GM19193 (cell line): Measurements from ENCODE around the gene MACROD2.

ENCODE experiments used
- POLR2A ChIP-seq: IDR thresholded peaks from 4 replicates; pipeline ENCODE4 v1.6.1; 2011; ENCODE audit not compliant: insufficient read depth, insufficient read length; ENCODE audit errors: extremely low read depth

Gene MACROD2

DNA sequence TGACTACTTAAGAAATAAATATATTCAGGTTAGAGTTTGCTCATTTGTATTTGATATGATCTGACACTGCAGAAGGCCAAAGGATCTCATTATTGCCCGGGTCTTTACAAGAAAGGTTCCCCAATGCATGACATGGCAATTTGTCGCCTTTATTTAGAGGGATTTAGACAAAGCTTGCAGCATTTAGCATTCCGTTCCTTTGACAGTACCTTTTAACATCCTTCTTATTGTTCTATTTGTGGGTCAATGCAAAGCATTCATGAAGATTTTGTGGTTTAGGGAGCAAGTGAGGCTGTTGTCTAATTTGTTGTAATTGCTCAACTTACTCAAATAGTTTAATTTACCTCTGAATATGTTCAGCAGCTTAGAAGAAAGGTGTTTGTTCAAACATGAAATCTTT is 572.9 kb downstream of the MACROD2 start:
- TF ChIP-seq POLR2A: no peak

DNA sequence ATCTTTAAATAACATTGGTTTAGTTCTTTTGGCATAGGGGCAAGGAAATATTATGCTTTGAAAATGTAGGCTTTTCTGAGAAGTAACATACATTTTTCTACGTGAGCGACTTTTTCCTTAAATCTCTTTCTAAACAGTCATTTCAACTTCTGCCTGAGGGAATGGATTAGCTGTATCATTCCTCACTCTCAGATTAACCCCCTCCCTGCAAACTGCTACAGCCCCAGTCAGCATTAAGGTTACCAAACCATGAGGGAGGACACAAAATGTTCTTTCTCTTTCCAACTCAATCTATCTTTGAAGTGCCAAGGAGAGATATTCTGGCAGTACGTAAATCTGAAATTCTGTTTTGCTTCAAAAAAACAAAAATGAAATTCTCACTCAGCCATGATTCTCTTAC is 573.4 kb downstream of the MACROD2 start:
- no peak for TF ChIP-seq POLR2A

DNA sequence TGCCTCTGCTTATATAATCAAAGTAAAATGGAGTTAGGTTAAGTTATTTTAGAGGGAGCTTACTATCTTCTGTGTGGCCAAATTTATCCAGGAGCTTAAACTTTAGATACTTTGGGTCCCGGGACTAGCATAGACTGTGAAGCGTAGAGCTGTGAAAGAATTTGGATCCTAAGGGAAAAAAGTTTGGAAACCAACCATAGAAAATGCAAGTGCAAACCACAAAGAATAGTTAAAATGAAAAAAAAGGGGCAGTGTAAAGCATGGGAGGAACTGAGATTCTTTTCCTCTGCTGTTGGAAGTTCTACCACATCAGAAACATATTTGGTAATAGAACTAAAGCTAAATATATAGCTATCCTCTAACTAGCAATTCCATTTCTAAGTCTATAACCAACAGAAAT is 574.3 kb downstream of the MACROD2 start:
- no peak for TF ChIP-seq POLR2A

DNA sequence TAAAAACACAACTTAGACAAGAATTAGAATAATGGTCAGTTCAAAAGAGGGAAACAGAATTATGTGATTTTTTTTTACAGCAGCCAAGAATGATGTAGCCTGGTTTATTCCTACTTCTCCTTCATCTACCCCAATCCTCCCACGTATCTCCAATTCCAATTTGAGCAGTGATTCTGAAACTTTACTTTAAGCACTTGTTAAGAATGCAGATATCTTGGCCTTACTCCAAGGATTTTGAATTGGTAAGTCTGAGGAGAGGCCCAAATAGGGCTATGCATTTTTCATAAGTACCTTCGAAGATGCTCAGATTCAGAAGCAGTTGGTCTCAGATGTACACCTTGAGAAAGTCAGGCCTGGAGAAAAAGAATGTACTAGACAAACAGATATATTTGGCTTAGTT is 575.5 kb downstream of the MACROD2 start:
- no peak for TF ChIP-seq POLR2A

DNA sequence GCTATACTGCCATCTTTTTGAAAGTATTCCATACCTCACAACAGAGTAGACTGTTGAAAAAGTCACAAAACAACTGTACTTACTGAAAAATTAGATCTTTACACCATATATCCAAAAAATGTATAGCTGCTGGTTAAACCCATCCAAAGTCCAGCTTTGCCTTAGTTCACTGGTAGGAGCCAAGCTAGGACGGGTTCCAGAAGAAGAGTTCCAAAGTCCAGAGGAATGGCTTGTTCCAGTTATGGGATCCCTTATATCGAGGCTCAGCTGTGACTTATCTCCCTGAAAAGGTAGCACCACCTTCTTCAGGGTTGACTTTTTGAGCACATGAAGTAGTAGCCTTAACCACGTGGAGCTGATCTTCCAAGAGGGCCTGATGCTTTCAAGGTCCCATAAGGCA is 578.4 kb downstream of the MACROD2 start:
- TF ChIP-seq POLR2A: no peak

DNA sequence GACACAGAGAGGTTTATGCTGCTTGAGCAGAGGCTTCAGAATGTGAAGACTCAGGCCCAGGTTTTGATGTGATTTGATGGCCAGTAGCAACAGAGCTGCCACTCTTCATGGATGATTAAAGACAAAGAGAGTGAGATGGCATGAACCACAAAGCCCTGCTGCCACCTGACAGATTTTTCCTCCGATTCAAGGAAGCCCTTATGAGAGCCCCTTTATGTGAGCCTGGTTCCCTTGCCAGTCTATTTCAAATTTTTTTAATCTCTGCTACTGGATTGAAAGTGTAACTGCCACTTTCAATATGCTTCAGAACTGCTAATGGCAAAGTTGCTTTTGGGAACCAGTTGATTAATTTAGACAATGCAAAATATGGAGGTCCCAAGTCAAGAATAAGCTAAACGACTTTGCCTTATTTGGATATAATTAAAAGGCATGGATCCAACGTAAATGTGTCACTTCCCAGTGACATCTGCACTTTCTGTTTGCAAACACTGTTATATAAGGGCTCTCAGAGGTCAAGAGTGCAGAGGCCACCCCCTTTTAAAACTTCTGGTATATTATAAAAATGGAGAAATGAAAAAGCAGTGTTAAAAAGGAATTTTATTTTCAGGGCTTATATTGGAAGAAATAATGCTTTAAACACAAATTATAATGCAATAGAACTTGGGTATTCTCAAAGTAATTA is 581.0 kb downstream of the MACROD2 start:
- TF ChIP-seq POLR2A: no peak

DNA sequence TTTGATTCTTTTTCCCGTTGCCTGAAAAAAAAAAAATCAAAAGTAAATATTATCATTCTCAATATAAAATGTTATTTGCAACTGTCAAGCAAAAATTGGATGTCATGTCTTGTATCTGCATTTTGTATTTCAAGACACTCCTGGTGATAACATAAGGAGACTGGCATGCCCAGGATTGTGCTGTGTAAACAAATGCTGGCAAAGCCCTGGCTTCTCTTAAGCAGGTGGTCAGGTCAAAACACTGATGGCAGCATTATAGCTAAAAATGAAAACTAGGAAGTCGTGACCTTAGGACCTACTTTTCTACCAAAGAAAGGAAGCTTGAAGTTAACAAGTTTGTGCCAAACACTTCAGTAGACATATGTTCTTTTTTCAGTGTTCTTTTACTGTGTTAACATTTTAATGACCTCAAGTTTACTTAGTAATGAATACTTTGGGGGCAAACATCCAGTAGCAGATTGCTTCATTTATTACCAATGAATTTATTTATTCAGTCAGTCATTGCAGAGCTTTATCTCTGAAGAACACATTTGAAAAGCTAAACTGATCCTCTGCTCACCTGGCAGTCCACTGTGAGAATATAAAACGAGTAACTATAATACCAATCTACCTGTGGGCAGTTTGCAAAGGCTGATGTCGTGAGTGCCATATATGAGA is 585.2 kb downstream of the MACROD2 start:
- TF ChIP-seq POLR2A: no peak

DNA sequence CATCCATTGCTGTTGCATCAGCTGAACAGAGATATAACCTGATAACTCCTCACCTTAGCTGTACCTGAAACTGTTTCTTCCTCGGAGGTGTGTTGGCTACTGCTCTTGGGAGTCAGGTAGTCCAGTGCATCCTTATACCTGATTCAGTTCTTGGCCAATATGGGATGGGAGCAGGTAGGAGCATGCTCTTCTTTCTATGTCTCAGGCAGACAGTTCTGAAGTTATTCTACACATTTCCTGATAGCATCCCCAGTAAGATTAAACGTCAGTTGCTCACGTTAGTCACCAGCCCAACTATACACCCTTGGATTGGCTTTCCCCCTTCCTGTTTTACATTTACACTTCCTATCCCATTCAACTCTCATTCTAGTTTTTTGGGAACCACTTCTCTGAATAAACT is 586.4 kb downstream of the MACROD2 start:
- no peak for TF ChIP-seq POLR2A

DNA sequence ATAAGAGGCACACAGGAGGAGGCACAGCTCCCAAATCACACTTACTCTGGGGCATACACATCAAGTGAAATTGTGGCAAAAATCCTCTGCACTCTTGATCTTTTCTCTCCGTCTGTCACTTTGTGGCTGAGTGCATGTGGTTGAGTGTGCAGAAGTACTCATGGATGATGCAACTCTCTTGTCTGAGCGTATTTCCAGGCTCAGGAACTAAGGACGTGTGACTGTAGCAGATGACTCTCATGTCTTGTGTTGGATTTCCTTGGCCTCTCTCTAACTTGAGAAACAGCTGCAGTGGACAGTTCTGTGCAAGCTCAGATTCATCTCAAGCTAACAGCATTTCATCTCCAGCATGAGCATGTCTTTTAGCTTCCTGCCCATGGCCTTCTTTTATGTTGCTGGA is 587.5 kb downstream of the MACROD2 start:
- TF ChIP-seq POLR2A: no peak

DNA sequence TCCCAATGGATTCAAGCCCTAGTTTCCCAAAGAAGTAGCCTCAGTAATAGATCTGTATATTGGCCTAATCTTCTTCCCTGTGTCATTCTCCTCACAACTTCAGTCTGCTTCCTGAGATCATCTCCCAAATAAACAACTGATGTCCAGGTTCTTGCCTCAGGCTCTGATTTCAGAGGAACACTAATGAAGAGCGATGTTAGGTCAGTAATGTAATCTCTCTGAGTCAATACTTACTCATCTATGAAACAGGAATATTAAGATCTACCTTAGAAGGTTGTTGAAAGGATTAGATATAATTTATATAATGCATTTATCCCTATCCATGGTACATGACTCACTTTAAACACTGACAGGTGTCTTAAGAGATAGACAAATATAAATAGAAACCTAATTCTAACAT is 588.1 kb downstream of the MACROD2 start:
- no peak for TF ChIP-seq POLR2A

DNA sequence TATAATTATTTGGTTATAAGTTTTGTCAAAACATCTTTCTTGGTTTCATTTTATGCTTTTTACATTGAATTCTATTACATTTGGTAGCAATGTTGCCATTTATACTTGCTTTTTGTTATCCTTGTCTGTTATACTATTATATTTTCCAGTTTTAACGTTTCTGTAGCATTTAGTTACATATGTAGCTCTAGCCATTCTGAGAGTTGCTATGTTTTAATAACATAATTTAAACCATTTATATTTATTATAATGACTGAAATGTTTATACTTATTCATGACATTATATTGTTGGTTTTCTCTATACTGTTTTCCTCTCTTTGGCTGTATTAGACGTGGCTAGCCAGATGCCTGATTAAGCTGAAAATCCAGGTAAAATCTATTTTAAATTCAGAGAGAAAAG is 594.1 kb downstream of the MACROD2 start:
- no peak for TF ChIP-seq POLR2A

DNA sequence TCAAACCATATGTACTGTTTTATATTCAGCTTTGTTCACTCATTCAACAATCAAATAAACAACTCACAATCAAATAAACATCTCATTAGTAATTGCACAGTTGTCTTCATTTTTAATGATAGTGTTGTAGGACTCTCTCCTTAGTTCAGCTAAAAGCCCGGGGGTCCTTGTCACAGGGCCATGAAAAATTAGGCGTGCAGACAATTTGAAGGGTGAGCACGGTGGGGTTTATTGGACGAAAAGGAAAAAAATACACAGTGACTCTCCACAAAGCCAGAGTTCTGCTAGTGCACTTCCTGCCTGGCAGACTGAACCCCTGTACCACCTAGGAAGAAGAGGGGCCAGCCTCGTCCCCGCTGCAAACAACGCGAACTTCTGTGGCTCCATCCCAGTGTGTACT is 599.7 kb downstream of the MACROD2 start:
- TF ChIP-seq POLR2A: no peak

DNA sequence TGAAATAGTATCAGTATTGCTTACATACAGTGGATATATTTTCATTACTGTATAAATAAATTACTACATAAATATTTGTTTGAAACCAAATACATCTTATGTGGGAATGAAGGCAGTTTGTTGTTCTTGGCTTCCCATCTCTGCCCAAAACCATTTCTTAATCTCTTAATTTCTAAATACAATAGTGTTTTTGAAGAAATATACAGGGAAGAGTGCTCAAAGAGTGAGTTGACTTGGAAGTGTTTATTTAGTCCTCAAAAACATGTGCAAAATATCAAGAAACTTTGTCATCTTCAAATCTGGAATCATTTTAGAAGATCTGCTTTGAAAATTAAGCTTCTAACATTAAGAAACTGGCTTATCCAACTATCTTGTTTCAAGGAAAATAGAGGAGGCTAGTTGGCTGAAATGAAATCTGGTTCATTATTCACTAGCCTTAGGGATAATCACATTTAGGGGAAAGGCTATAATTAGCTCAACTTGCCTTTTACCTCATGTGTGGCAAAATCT is 601.9 kb downstream of the MACROD2 start:
- TF ChIP-seq POLR2A: no peak

DNA sequence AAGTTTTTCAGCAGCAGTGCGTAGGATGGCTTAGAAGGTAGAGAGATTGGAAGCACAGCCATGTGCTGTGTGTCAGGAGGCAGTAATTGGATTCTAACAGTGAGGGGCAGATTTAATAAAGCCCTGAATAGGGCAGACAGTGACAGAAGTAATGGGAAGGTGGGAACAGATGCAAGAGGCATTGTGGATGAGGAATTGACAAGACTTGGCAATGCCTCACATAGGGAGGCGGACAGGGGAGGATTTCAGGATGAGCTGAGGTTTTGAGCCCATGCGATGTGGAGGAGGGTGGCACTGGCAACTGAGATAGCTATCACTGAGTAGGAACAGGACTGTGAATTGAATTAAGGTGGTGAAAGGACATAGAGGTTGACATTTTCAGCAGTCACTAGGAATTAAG is 604.3 kb downstream of the MACROD2 start:
- no peak for TF ChIP-seq POLR2A

DNA sequence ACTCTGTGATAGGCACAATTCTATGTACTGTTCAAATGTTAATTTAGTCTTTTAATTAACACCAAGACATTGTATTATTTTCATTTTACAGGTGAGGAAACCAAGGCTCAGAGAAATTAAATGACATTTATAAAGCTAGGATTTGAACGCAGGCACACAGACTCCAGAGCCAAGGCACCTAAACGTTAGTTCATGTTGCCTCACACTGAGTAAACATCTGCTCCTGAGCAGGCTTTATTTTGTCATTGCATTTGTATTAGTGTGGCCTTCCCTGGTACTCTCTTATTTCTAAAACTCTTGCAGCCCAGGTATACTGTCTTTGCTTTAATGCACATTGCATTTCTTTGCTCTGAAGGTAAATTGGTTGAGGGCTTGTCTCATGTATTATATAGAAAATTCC is 605.2 kb downstream of the MACROD2 start:
- TF ChIP-seq POLR2A: no peak

DNA sequence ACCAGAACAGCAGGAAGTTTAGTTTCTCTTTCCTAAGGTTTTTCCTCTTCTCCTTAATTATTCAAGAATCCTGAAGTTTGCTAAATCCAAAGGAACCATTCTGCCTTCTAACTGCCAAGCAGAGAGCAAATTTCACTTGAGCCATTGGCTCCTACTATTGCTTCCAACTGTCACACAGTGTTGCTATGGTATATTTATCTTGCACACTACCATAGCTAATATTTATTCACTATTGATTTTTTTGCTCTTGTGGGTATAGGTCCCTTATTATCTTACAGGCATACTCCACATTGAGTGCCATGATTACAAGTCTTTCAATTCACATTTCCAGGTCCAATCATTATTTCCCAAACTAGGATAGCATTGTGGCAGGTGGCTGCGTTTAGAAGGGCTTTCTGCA is 608.8 kb downstream of the MACROD2 start:
- TF ChIP-seq POLR2A: no peak

DNA sequence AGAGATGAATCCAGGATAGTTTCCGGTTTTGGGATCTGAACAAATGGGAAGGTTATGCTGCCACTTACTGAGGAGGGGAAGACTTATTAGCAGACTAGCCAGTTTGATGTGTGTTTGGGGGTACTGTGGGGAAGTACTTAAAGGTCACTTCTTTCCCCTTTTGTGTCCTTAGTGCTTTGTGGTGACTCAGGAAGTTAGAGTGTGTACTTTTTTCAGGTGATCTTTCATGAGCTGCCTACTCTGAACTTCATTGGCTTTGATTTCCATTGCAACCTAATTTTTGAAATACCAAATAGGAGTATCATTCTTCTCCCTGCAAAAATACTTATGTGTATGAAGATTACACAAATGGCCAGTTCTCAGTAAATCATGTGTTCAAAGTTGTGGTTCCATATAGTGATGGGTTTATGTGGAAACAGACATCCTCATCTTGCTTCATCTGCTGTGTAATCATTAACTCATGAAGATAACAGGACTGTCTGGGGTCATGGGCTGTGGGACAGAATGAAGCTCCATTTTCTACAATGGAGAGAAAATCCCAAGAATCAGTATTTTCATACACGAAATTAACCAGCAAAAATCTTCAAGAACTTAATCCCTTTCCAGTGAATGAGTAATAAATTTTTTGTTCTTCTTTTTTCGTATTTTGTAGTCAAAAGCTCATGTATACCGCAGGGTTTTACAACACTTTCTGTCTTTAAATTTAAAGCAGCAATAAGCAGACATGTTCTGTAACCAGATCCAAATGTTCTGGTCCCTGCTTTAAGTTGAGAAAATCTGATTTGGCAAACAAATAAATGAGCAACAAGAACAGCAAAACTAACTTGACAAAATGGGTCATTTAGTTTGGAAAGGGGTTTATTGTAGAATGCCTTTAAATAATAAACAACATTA is 614.3 kb downstream of the MACROD2 start:
- TF ChIP-seq POLR2A: no peak

DNA sequence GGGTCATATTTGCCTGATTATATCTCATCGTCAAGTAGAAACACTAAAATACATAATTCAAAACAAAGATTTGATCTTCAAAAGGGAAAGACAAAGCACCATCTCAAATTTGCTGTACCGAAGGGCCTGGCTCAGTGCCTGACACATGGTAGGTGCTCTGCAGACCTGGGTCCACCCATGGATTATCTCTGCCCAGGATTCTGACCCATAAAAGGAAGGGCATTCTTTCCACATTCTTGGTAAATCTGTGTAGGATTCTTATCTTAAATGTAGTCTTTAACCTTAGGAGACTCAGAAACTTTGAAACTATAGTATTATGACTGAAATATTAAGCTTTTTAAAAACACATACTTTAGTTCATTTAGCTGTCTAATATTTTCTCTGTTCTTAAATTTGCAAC is 616.2 kb downstream of the MACROD2 start:
- TF ChIP-seq POLR2A: no peak
